ENCODE data around the gene AP3B1.
A peak's percentile ranks its signal among the peaks of the same experiment; 100 is the strongest.

DNA sequence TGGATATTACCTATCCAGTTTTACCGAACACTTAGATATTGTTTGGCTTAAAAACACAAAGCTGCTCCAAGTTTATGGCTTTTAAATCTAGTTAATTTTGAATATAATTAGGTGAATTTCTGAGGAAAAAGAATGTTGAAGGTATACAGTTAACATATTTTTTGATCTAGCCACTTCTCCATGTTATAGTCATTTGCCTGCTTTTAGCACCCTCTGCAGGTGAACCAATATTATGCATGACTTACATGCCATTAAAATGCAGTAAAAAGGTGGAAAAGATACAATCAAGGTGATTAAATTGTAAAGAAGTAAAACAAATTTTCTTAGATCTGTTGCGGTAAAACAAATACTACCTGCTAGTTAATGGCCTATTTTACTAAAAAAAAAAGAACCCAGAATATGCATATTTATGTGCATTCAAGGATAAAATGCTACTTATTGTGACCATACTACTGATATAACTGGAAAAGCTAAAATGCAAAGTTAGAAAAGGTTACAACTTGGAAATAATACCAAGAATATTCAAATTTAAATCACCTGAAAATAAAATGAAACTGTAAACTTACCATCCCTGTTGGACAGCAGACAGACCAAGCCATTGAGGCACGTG, 132.1 kb downstream of the AP3B1 start:
- TF ChIP-seq, protein P1, sequence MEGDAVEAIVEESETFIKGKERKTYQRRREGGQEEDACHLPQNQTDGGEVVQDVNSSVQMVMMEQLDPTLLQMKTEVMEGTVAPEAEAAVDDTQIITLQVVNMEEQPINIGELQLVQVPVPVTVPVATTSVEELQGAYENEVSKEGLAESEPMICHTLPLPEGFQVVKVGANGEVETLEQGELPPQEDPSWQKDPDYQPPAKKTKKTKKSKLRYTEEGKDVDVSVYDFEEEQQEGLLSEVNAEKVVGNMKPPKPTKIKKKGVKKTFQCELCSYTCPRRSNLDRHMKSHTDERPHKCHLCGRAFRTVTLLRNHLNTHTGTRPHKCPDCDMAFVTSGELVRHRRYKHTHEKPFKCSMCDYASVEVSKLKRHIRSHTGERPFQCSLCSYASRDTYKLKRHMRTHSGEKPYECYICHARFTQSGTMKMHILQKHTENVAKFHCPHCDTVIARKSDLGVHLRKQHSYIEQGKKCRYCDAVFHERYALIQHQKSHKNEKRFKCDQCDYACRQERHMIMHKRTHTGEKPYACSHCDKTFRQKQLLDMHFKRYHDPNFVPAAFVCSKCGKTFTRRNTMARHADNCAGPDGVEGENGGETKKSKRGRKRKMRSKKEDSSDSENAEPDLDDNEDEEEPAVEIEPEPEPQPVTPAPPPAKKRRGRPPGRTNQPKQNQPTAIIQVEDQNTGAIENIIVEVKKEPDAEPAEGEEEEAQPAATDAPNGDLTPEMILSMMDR (conservative IDR thresholded peaks at IDR 0.05; ENCODE audit: low read depth, low read length), result peak; percentile 75
- no peak for TF ChIP-seq EZH2 (IDR thresholded peaks at IDR 0.05; ENCODE audit: borderline replicate concordance, low read depth, low read length, poor library complexity, severe bottlenecking)
